GM23338 (cell line): Measurements from ENCODE around the gene NXPH4. TPM values are rescaled to one million over a fixed set of nuclear protein-coding genes. Genes with fewer than 3 reads are reported as not detected.

ENCODE experiments used
- ATAC-seq: fragments of 200-7000 bp; cut with Tn5 transposase; 3 replicates; pipeline ENCODE4 v1.9.1; 2020
- DNase-seq: peaks from one replicate; pipeline ENCODE4 v3.0.0-alpha.2; 2015; ENCODE audit warnings: low spot score
- H2AFZ ChIP-seq: fragments of 200-600 bp; sonication (generic); 2 replicates; pipeline ENCODE4 v1.8.0; 2016; ENCODE audit warnings: antibody characterized with exemption, mild to moderate bottlenecking, moderate library complexity
- H3F3A ChIP-seq: fragments of 200-600 bp; sonication (generic); replicated peaks from 2 replicates; pipeline ENCODE4 v1.8.0; 2017; ENCODE audit warnings: antibody characterized with exemption, mixed run types, low read depth
- H3K27ac ChIP-seq: fragments of 200-600 bp; sonication (generic); 2 replicates; pipeline ENCODE4 v1.6.1; 2016; ENCODE audit warnings: low read depth
- H3K27me3 ChIP-seq: fragments of 200-600 bp; sonication (generic); 2 replicates; pipeline ENCODE4 v1.8.0; 2016; ENCODE audit warnings: mild to moderate bottlenecking, mixed run types, moderate library complexity; ENCODE audit not compliant: insufficient read depth
- H3K36me3 ChIP-seq: fragments of 200-600 bp; sonication (generic); 2 replicates; pipeline ENCODE4 v1.8.0; 2016; ENCODE audit warnings: mild to moderate bottlenecking; ENCODE audit not compliant: insufficient read depth
- H3K4me1 ChIP-seq: fragments of 200-600 bp; sonication (generic); 2 replicates; pipeline ENCODE4 v1.8.0; 2016; ENCODE audit warnings: mild to moderate bottlenecking, moderate library complexity; ENCODE audit not compliant: insufficient read depth
- H3K4me2 ChIP-seq: fragments of 200-600 bp; sonication (generic); 2 replicates; pipeline ENCODE4 v1.7.1; 2017; ENCODE audit warnings: mixed run types
- H3K4me3 ChIP-seq: fragments of 200-600 bp; sonication (generic); 2 replicates; pipeline ENCODE4 v1.6.1; 2016; ENCODE audit warnings: mixed run types
- H3K79me2 ChIP-seq: fragments of 200-600 bp; sonication (generic); replicated peaks from 2 replicates; pipeline ENCODE4 v1.8.0; 2017; ENCODE audit warnings: mild to moderate bottlenecking; ENCODE audit not compliant: insufficient read depth
- H3K9me2 ChIP-seq: fragments of 200-600 bp; sonication (generic); 2 replicates; pipeline ENCODE4 v1.8.0; 2017; ENCODE audit not compliant: insufficient read depth
- H4K20me1 ChIP-seq: fragments of 200-600 bp; sonication (generic); replicated peaks from 2 replicates; pipeline ENCODE4 v1.8.0; 2017; ENCODE audit warnings: mild to moderate bottlenecking; ENCODE audit not compliant: insufficient read depth
- H3K27ac Mint-ChIP-seq: 2 replicates; pipeline ENCODE4 v1.8.0; 2020; ENCODE audit warnings: inconsistent platforms, mild to moderate bottlenecking, moderate library complexity, mixed read lengths
- H3K27me3 Mint-ChIP-seq: 3 replicates; pipeline ENCODE4 v1.8.0; 2022; ENCODE audit warnings: low read depth, mild to moderate bottlenecking, moderate library complexity, mixed read lengths, inconsistent platforms; ENCODE audit not compliant: insufficient read depth, poor library complexity
- H3K36me3 Mint-ChIP-seq: 3 replicates; pipeline ENCODE4 v1.8.0; 2021; ENCODE audit warnings: low read depth, mild to moderate bottlenecking, inconsistent platforms, moderate library complexity, mixed read lengths
- H3K4me1 Mint-ChIP-seq: 3 replicates; pipeline ENCODE4 v1.8.0; 2020; ENCODE audit warnings: mild to moderate bottlenecking, inconsistent platforms, mixed read lengths
- H3K4me3 Mint-ChIP-seq: 3 replicates; pipeline ENCODE4 v1.8.0; 2021; ENCODE audit warnings: moderate library complexity, mild to moderate bottlenecking, inconsistent platforms, mixed read lengths
- H3K9me3 Mint-ChIP-seq: 3 replicates; pipeline ENCODE4 v1.8.0; 2020; ENCODE audit warnings: moderate library complexity, mild to moderate bottlenecking, inconsistent platforms, mixed read lengths
- CREB1 ChIP-seq: fragments of 250-450 bp; sonication (Bioruptor Pico); IDR thresholded peaks from 2 replicates; pipeline ENCODE4 v1.5.0; 2020; ENCODE audit warnings: low read depth, mild to moderate bottlenecking, moderate library complexity
- CTCF ChIP-seq, 2 experiments: fragments of 200-600 bp in 1 of 2; sonication (generic) in 1 of 2; conservative IDR thresholded peaks; 2 replicates each; pipeline versions ENCODE4 v1.5.1 to v1.6.1; 2016 to 2017; ENCODE audit warnings: antibody characterized with exemption in 2 of 2, low read depth in 2 of 2, mild to moderate bottlenecking in 2 of 2, moderate library complexity in 1 of 2
- EZH2 ChIP-seq: fragments of 200-600 bp; sonication (generic); IDR thresholded peaks from one replicate; pipeline ENCODE4 v1.8.0; 2017; ENCODE audit warnings: antibody characterized with exemption, mild to moderate bottlenecking, low read depth; ENCODE audit not compliant: unreplicated experiment
- EZH2phosphoT487 ChIP-seq: fragments of 200-600 bp; sonication (generic); IDR thresholded peaks from one replicate; pipeline ENCODE4 v1.8.1; 2018; ENCODE audit warnings: antibody characterized with exemption; ENCODE audit not compliant: unreplicated experiment
- JUNB ChIP-seq: IDR thresholded peaks from one replicate; pipeline ENCODE4 v1.6.1; 2016; ENCODE audit warnings: antibody characterized with exemption; ENCODE audit not compliant: unreplicated experiment
- NANOG ChIP-seq: IDR thresholded peaks from 2 replicates; pipeline ENCODE4 v1.6.1; 2016; ENCODE audit warnings: antibody characterized with exemption, borderline replicate concordance
- POLR2AphosphoS5 ChIP-seq: IDR thresholded peaks from 2 replicates; pipeline ENCODE4 v1.6.1; 2016; ENCODE audit warnings: antibody characterized with exemption, low read depth
- STAT1 ChIP-seq: IDR thresholded peaks from one replicate; pipeline ENCODE4 v1.6.1; 2016; ENCODE audit warnings: antibody characterized with exemption; ENCODE audit not compliant: unreplicated experiment
- ZNF114 ChIP-seq: fragments of 250-450 bp; sonication (Bioruptor Pico); IDR thresholded peaks from 2 replicates; pipeline ENCODE4 v1.5.0; 2020; ENCODE audit warnings: mild to moderate bottlenecking, moderate library complexity
- ZNF331 ChIP-seq: fragments of 250-450 bp; sonication (Bioruptor Pico); IDR thresholded peaks from 2 replicates; pipeline ENCODE4 v1.5.0; 2020; ENCODE audit warnings: low read depth, mild to moderate bottlenecking, moderate library complexity
- ZNF462 ChIP-seq: fragments of 250-450 bp; sonication (Bioruptor Pico); IDR thresholded peaks from 2 replicates; pipeline ENCODE4 v1.5.0; 2020; ENCODE audit warnings: mild to moderate bottlenecking, moderate library complexity
- polyA plus RNA-seq: library from polyadenylated mRNA; unstranded; fragments of >200 nt; fragmentation: Nextera tagmentation; extraction: Ambion mirVana; gene quantifications from 2 replicates; pipeline ENCODE4 v1.2.1, GENCODE V29; 2016
- total RNA-seq: library from RNA; depleted of rRNA; stranded (reverse); fragments of >200 nt; shearing (Covaris generic); gene quantifications from 2 replicates; pipeline ENCODE4 v1.2.3, GENCODE V29; 2014
- TF ChIP-seq, protein P1 (sequence below): IDR thresholded peaks from one replicate; pipeline ENCODE4 v1.6.1; 2018; ENCODE audit warnings: antibody characterized with exemption; ENCODE audit not compliant: unreplicated experiment
- TF ChIP-seq, protein P2 (sequence below): IDR thresholded peaks from 2 replicates; pipeline ENCODE4 v1.6.1; 2016; ENCODE audit warnings: antibody characterized with exemption

Gene NXPH4
- total and polyA plus RNA-seq, 2 experiments from 2014 or later, result 0.89 to 1.5 TPM

GRCh38 chr12:57219993-57220754, 3.6 kb downstream of the NXPH4 start:
- ATAC-seq (no peak), DNase-seq (peak; percentile 44)
- peaks cover 92% of the 10 kb centered on the region for H3K27me3 Mint-ChIP-seq
- H3K4me1 Mint-ChIP-seq, result peaks cover 64% of the 10 kb centered on the region
- H3K4me3 Mint-ChIP-seq, result peak overlapping the region; percentile 66
- TF ChIP-seq CTCF (conservative IDR thresholded peaks at IDR 0.05; ENCODE audit: low read depth in 2 of 2) (no peak), EZH2 (no peak), ZNF331 (CRISPR knock-in tag) (no peak), CREB1 (CRISPR knock-in tag) (no peak), NANOG (no peak), JUNB (no peak), EZH2phosphoT487 (no peak), ZNF114 (CRISPR knock-in tag) (no peak), ZNF462 (CRISPR knock-in tag) (no peak), STAT1 (no peak), POLR2AphosphoS5 (no peak)
- TF ChIP-seq, protein P1, sequence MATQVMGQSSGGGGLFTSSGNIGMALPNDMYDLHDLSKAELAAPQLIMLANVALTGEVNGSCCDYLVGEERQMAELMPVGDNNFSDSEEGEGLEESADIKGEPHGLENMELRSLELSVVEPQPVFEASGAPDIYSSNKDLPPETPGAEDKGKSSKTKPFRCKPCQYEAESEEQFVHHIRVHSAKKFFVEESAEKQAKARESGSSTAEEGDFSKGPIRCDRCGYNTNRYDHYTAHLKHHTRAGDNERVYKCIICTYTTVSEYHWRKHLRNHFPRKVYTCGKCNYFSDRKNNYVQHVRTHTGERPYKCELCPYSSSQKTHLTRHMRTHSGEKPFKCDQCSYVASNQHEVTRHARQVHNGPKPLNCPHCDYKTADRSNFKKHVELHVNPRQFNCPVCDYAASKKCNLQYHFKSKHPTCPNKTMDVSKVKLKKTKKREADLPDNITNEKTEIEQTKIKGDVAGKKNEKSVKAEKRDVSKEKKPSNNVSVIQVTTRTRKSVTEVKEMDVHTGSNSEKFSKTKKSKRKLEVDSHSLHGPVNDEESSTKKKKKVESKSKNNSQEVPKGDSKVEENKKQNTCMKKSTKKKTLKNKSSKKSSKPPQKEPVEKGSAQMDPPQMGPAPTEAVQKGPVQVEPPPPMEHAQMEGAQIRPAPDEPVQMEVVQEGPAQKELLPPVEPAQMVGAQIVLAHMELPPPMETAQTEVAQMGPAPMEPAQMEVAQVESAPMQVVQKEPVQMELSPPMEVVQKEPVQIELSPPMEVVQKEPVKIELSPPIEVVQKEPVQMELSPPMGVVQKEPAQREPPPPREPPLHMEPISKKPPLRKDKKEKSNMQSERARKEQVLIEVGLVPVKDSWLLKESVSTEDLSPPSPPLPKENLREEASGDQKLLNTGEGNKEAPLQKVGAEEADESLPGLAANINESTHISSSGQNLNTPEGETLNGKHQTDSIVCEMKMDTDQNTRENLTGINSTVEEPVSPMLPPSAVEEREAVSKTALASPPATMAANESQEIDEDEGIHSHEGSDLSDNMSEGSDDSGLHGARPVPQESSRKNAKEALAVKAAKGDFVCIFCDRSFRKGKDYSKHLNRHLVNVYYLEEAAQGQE, result no peak
- TF ChIP-seq, protein P2, sequence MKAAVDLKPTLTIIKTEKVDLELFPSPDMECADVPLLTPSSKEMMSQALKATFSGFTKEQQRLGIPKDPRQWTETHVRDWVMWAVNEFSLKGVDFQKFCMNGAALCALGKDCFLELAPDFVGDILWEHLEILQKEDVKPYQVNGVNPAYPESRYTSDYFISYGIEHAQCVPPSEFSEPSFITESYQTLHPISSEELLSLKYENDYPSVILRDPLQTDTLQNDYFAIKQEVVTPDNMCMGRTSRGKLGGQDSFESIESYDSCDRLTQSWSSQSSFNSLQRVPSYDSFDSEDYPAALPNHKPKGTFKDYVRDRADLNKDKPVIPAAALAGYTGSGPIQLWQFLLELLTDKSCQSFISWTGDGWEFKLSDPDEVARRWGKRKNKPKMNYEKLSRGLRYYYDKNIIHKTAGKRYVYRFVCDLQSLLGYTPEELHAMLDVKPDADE, result no peak
- H3K27ac Mint-ChIP-seq, result no peak overlapping the region
- peaks cover 53% of the 10 kb centered on the region for H3K4me1 ChIP-seq
- no peaks in the 10 kb centered on the region; the same call in 2 of the 3 replicates for H3K36me3 Mint-ChIP-seq
- H3K79me2 ChIP-seq, result no peaks in the 10 kb centered on the region
- H4K20me1 ChIP-seq, result peaks cover 7% of the 10 kb centered on the region; the same call in 1 of the 2 replicates
- 0 out of 2 replicates have a peak, but pooled peaks cover 22% of the 10 kb centered on the region for H3F3A ChIP-seq
- no peak overlapping the region for H3K27ac ChIP-seq
- H3K27me3 ChIP-seq, result peaks cover 99% of the 10 kb centered on the region
- H2AFZ ChIP-seq, result no peak overlapping the region
- peaks cover 3% of the 10 kb centered on the region; the same call in 2 of the 3 replicates for H3K9me3 Mint-ChIP-seq
- no peaks in the 10 kb centered on the region for H3K9me2 ChIP-seq
- peak overlapping the region; percentile 76 for H3K4me2 ChIP-seq
- H3K4me3 ChIP-seq, result peak overlapping the region; percentile 43
- no peaks in the 10 kb centered on the region for H3K36me3 ChIP-seq
